GM12865 (cell line): ENCODE measurements around the gene HELZ2.
A peak's percentile ranks its signal among the peaks of the same experiment; 100 is the strongest.

Experiments
- DNase-seq: peaks from one replicate; pipeline ENCODE4 v3.0.0; 2010; ENCODE audit warnings: low read depth
- H3K4me3 ChIP-seq: 2 replicates; pipeline ENCODE4 v1.5.1; 2011; ENCODE audit warnings: mild to moderate bottlenecking, low read depth, low read length, control low read depth
- TF ChIP-seq, protein P1 (sequence below): IDR thresholded peaks from 2 replicates; pipeline ENCODE4 v1.5.1; 2011; ENCODE audit warnings: low read length, control low read depth, low read depth, inconsistent platforms; ENCODE audit not compliant: insufficient read depth; ENCODE audit errors: missing control alignments

HELZ2 gene

GRCh38 chr20:63529180-63529860, 44.7 kb downstream of the HELZ2 start:
- TF ChIP-seq, protein P1, sequence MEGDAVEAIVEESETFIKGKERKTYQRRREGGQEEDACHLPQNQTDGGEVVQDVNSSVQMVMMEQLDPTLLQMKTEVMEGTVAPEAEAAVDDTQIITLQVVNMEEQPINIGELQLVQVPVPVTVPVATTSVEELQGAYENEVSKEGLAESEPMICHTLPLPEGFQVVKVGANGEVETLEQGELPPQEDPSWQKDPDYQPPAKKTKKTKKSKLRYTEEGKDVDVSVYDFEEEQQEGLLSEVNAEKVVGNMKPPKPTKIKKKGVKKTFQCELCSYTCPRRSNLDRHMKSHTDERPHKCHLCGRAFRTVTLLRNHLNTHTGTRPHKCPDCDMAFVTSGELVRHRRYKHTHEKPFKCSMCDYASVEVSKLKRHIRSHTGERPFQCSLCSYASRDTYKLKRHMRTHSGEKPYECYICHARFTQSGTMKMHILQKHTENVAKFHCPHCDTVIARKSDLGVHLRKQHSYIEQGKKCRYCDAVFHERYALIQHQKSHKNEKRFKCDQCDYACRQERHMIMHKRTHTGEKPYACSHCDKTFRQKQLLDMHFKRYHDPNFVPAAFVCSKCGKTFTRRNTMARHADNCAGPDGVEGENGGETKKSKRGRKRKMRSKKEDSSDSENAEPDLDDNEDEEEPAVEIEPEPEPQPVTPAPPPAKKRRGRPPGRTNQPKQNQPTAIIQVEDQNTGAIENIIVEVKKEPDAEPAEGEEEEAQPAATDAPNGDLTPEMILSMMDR = no peak
- H3K4me3 ChIP-seq = no peak overlapping the region
- DNase-seq = peak; percentile 1

GRCh38 chr20:63527184-63527583, 46.9 kb downstream of the HELZ2 start:
- H3K4me3 ChIP-seq = no peak overlapping the region
- DNase-seq = no peak
- TF ChIP-seq, protein P1 = no peak

DNA sequence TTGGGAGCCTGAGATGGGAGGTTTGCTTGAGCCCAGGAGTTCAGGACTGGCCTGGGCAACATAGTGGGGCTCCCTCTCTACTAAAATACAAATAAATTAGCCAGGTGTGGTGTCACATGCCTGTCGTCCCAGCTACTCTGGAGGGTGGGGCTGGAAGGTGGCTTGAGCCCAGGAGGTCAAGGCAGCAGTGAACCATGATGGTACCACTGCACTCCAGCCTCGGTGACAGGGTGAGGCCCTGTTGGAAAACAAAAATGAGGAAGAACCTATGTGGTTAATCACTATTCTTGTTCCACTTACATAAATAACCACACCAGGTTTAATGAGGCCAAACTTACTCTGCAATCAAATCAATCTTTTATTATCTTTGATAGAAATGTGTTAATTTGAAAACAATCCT, 48.1 kb downstream of the HELZ2 start:
- TF ChIP-seq, protein P1 = no peak
- peak; percentile 17 for DNase-seq
- H3K4me3 ChIP-seq = no peak overlapping the region

GRCh38 chr20:63525185-63525584, 48.9 kb downstream of the HELZ2 start:
- TF ChIP-seq, protein P1 = no peak
- DNase-seq = peak; percentile 3
- no peak overlapping the region for H3K4me3 ChIP-seq
